Hepatocyte (in vitro differentiated cells): Measurements from ENCODE around the gene C4orf50.

Source experiments
- CTCF ChIP-seq: fragments of 200-600 bp; sonication (generic); IDR thresholded peaks from 2 replicates; pipeline ENCODE4 v1.5.1; 2016; ENCODE audit warnings: antibody characterized with exemption, mild to moderate bottlenecking; ENCODE audit not compliant: poor library complexity
- EZH2 ChIP-seq: fragments of 200-600 bp; sonication (generic); IDR thresholded peaks from 2 replicates; pipeline ENCODE4 v1.6.1; 2016; ENCODE audit warnings: antibody characterized with exemption, mild to moderate bottlenecking, borderline replicate concordance

- TF ChIP-seq CTCF (no peak), EZH2 (no peak)
Observed at GRCh38 chr4:5999830-6000365, 18.3 kb downstream of the C4orf50 start.
